Measurements from ENCODE around the gene UBTD1.

DNA sequence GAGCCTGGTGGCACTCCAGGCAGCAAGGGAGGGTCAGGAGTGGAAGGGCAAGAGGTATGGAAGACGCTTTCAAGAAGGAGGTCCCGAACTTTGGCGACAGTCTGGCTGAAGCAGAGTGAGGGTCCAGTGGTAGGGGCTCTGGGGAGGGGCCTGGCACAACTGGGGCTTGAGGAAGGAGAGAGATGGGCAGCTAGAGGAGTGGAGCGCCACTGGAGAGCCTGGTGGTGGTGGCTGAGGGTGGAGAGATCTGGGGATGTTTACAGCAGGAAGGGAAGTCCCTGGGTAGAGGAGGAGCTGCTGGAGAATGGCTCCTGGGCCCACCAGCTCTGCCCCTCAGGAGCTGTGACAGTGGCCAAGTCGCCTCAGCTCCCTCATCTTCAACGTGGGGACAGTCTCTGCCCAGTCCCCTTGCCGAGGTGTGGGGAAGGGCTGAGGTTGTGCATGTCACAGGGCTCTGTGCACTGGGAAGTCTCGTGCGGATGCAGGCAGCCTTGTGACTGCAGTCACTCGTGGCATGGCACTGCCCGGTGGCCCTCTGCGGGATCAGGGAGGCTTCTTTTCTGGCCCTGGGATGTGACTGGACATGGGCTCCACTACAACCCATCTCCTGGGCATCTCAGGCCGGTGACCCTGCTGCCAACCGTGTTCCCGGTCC lies 18.5 kb downstream of the UBTD1 start:
- no peak for TF ChIP-seq EZH2 (IDR thresholded peaks at IDR 0.05; ENCODE audit: low read length)
- TF ChIP-seq, protein P1, sequence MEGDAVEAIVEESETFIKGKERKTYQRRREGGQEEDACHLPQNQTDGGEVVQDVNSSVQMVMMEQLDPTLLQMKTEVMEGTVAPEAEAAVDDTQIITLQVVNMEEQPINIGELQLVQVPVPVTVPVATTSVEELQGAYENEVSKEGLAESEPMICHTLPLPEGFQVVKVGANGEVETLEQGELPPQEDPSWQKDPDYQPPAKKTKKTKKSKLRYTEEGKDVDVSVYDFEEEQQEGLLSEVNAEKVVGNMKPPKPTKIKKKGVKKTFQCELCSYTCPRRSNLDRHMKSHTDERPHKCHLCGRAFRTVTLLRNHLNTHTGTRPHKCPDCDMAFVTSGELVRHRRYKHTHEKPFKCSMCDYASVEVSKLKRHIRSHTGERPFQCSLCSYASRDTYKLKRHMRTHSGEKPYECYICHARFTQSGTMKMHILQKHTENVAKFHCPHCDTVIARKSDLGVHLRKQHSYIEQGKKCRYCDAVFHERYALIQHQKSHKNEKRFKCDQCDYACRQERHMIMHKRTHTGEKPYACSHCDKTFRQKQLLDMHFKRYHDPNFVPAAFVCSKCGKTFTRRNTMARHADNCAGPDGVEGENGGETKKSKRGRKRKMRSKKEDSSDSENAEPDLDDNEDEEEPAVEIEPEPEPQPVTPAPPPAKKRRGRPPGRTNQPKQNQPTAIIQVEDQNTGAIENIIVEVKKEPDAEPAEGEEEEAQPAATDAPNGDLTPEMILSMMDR (optimal IDR thresholded peaks at IDR 0.05 in 1 of 3, IDR thresholded peaks at IDR 0.05 in 1 of 3, conservative IDR thresholded peaks at IDR 0.05 in 1 of 3; ENCODE audit: extremely low read depth in 1 of 3, insufficient read depth in 2 of 3, low read length in 3 of 3), result no peak

Measured in keratinocyte (primary cell).